Thyroid gland (tissue), 4 donors: ENCODE results near the gene KRTAP10-1.

Experiments used
- POLR2A ChIP-seq, 2 donors: fragments of 450-650 bp; IDR thresholded peaks; one replicate each; pipeline ENCODE4 v1.6.1; 2017; ENCODE audit warnings: antibody characterized with exemption in 2 of 2, mild to moderate bottlenecking in 2 of 2, moderate library complexity in 1 of 2
- TF ChIP-seq, protein P1 (sequence below), 6 experiments: fragments of 200-600 bp in 3 of 6; fragments of 450-650 bp in 3 of 6; sonication (generic) in 3 of 6; IDR thresholded peaks; one replicate each; pipeline ENCODE4 v1.5.1; 2016 to 2019; ENCODE audit warnings: antibody characterized with exemption in 6 of 6, mild to moderate bottlenecking in 2 of 6, inconsistent platforms in 1 of 6, moderate library complexity in 1 of 6

DNA sequence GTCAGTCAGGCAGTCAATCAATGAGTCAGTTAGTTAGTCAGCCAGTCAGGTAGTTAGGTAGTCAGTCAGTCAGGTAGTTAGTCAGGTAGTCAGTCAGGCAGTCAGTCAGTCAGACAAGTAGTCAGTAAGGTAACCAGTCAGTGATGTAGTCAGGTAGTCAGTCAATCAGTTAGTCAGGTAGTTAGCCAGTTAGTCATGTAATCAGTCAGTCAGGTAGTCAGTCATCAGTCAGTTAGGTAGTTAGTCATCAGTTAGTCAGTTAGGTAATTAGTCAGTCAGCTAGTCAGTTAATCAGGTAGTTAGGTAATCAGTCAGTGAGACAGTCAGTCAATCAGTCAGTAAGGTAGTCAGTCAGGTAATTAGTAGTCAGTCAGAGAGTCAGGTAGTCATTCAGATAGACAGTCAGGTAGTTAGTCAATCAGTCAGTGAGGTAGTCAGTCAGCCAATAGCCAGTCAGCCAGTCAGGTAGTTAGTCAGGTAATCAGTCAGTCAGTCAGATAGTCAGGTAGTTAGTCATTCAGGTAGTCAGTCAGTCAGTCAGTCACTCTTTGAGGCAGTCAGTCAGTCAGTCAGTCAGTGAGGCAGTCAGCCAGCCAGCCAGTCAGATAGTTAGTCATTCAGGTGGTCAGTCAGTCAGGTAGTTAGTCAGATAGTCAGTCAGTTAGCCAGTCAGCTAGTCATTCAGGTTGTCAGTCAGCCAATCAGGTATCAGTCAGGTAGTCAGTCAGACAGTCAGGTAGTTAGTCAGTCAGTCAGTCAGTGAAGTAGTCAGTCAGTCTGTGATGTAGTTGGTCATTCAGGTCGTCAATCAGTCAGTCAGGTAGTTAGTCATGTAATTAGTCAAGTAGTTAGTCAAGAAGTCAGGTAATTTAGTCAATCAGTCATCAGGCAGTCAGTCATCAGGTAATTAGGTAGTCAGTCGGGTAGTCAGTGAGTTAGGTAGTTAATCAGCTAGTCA is 15.3 kb downstream of the KRTAP10-1 start:
- TF ChIP-seq POLR2A (IDR thresholded peaks at IDR 0.05) = no peak
- TF ChIP-seq, protein P1, sequence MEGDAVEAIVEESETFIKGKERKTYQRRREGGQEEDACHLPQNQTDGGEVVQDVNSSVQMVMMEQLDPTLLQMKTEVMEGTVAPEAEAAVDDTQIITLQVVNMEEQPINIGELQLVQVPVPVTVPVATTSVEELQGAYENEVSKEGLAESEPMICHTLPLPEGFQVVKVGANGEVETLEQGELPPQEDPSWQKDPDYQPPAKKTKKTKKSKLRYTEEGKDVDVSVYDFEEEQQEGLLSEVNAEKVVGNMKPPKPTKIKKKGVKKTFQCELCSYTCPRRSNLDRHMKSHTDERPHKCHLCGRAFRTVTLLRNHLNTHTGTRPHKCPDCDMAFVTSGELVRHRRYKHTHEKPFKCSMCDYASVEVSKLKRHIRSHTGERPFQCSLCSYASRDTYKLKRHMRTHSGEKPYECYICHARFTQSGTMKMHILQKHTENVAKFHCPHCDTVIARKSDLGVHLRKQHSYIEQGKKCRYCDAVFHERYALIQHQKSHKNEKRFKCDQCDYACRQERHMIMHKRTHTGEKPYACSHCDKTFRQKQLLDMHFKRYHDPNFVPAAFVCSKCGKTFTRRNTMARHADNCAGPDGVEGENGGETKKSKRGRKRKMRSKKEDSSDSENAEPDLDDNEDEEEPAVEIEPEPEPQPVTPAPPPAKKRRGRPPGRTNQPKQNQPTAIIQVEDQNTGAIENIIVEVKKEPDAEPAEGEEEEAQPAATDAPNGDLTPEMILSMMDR (IDR thresholded peaks at IDR 0.05) = no peak
